SK-N-SH treated with all-trans-retinoic acid at 6 μM for 48 hours (cell line): ENCODE data around the gene ACACB.

Experiments
- BACH2 ChIP-seq: fragments of 250-450 bp; sonication (Bioruptor Pico); IDR thresholded peaks from 2 replicates; pipeline ENCODE4 v1.9.0; 2021; ENCODE audit warnings: mild to moderate bottlenecking, borderline replicate concordance
- OSR1 ChIP-seq: fragments of 250-450 bp; sonication (Bioruptor Pico); IDR thresholded peaks from 2 replicates; pipeline ENCODE4 v1.8.0; 2022; ENCODE audit warnings: moderate library complexity, mild to moderate bottlenecking, inconsistent platforms
- RARB ChIP-seq: fragments of 250-450 bp; sonication (Bioruptor Pico); IDR thresholded peaks from 2 replicates; pipeline ENCODE4 v1.8.0; 2021; ENCODE audit warnings: mild to moderate bottlenecking, moderate library complexity
- SNAI2 ChIP-seq: fragments of 250-450 bp; sonication (Bioruptor Pico); IDR thresholded peaks from 2 replicates; pipeline ENCODE4 v1.5.0; 2020; ENCODE audit warnings: mild to moderate bottlenecking, moderate library complexity
- TF ChIP-seq, protein P1 (sequence below): fragments of 250-450 bp; sonication (Bioruptor Pico); IDR thresholded peaks from 2 replicates; pipeline ENCODE4 v1.8.0; 2020; ENCODE audit warnings: mild to moderate bottlenecking, moderate library complexity, borderline replicate concordance

DNA sequence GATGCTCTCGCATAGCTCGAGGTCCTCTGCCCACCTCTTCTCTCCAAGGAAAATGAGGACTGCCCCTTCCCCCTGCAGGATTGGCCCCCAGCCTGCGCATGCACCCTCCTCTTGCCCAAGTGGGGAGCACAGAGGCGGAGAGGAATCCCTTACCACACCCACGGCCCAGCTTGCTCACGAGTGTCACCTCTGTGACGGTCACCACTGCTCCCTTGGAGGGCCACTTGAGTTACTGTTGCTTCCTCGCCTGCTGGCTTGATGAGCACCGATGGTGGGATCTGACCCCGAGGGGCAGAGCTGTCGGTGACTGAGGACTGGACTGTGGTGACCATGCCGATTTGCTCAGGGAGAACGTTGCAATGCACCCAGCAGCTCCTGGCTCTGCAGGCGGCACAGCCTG lies 151.0 kb downstream of the ACACB start:
- TF ChIP-seq RARB (CRISPR knock-in tag) (no peak), OSR1 (CRISPR knock-in tag) (no peak), BACH2 (CRISPR knock-in tag) (no peak), SNAI2 (CRISPR knock-in tag) (no peak)
- TF ChIP-seq, protein P1, sequence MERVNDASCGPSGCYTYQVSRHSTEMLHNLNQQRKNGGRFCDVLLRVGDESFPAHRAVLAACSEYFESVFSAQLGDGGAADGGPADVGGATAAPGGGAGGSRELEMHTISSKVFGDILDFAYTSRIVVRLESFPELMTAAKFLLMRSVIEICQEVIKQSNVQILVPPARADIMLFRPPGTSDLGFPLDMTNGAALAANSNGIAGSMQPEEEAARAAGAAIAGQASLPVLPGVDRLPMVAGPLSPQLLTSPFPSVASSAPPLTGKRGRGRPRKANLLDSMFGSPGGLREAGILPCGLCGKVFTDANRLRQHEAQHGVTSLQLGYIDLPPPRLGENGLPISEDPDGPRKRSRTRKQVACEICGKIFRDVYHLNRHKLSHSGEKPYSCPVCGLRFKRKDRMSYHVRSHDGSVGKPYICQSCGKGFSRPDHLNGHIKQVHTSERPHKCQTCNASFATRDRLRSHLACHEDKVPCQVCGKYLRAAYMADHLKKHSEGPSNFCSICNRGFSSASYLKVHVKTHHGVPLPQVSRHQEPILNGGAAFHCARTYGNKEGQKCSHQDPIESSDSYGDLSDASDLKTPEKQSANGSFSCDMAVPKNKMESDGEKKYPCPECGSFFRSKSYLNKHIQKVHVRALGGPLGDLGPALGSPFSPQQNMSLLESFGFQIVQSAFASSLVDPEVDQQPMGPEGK (CRISPR knock-in tag), result no peak
